IMR-90 (cell line): Measurements from ENCODE around the gene TRIML2. TPM values are rescaled to one million over a fixed set of nuclear protein-coding genes. Genes with fewer than 3 reads are reported as not detected.

ENCODE experiments used
- ATAC-seq: fragments of 200-7000 bp; cut with Tn5 transposase; 2 replicates; pipeline ENCODE4 v1.9.1; 2020; ENCODE audit warnings: low read depth, mild to moderate bottlenecking, moderate library complexity
- BruUV-seq: library from RNA; stranded (reverse); fragments of 400-500 nt; replicated peaks from 2 replicates; lab custom pipeline; 2021; lab: Mats Ljungman, UMichigan
- CTCF ChIA-PET: fragments of 300-600 bp; formaldehyde crosslinking; extraction: SDS; loops from one replicate; lab custom pipeline; 2021; ENCODE audit warnings: antibody characterized with exemption; lab: Yijun Ruan, JAX
- POLR2A ChIA-PET: fragments of 300-600 bp; sonication (Branson Sonifier 250); formaldehyde crosslinking; loops from one replicate; lab custom pipeline; 2022; ENCODE audit warnings: antibody characterized with exemption; ENCODE audit not compliant: unreplicated experiment; lab: Charles Lee
- DNase-seq: peaks from one replicate; pipeline ENCODE4 v3.0.0; 2013
- H2AFZ ChIP-seq: replicated peaks from 2 replicates; pipeline ENCODE3; 2013; ENCODE audit warnings: low read length, mild to moderate bottlenecking; ENCODE audit not compliant: poor library complexity
- H2AK5ac ChIP-seq: 2 replicates; pipeline ENCODE4 v1.6.1; 2013; ENCODE audit warnings: low read depth, low read length, inconsistent platforms
- H2AK9ac ChIP-seq: replicated peaks from 2 replicates; pipeline ENCODE3; 2013; ENCODE audit warnings: mild to moderate bottlenecking, low read depth, low read length, moderate library complexity; ENCODE audit not compliant: poor library complexity
- H2BK120ac ChIP-seq: 2 replicates; pipeline ENCODE4 v1.6.1; 2013; ENCODE audit warnings: low read depth, low read length, inconsistent platforms
- H2BK15ac ChIP-seq: 3 replicates; pipeline ENCODE4 v1.6.1; 2013; ENCODE audit warnings: low read depth, low read length, inconsistent platforms
- H2BK20ac ChIP-seq: 2 replicates; pipeline ENCODE4 v1.6.1; 2013; ENCODE audit warnings: low read depth, mild to moderate bottlenecking, inconsistent platforms, low read length, moderate library complexity
- H2BK5ac ChIP-seq: 2 replicates; pipeline ENCODE4 v1.6.1; 2013; ENCODE audit warnings: mild to moderate bottlenecking, low read depth, low read length, inconsistent platforms; ENCODE audit not compliant: poor library complexity, severe bottlenecking
- H3K14ac ChIP-seq: replicated peaks from 2 replicates; pipeline ENCODE4 v1.6.1; 2013; ENCODE audit warnings: low read depth, low read length, inconsistent platforms
- H3K18ac ChIP-seq: 2 replicates; pipeline ENCODE4 v1.6.1; 2013; ENCODE audit warnings: low read depth, low read length, control low read depth
- H3K23ac ChIP-seq: 2 replicates; pipeline ENCODE4 v1.6.1; 2013; ENCODE audit warnings: low read depth, low read length, inconsistent platforms
- H3K27ac ChIP-seq: 2 replicates; pipeline ENCODE4 v1.5.1; 2013; ENCODE audit warnings: mild to moderate bottlenecking, control low read depth, low read length; ENCODE audit not compliant: insufficient read depth
- H3K27me3 ChIP-seq: 2 replicates; pipeline ENCODE4 v1.6.1; 2013; ENCODE audit warnings: low read length; ENCODE audit not compliant: control insufficient read depth, insufficient read depth
- H3K36me3 ChIP-seq: 2 replicates; pipeline ENCODE4 v1.6.1; 2013; ENCODE audit warnings: low read length, mixed read lengths; ENCODE audit not compliant: control insufficient read depth, insufficient read depth
- H3K4ac ChIP-seq: 2 replicates; pipeline ENCODE4 v1.6.1; 2013; ENCODE audit warnings: low read depth, low read length, inconsistent platforms
- H3K4me1 ChIP-seq: 2 replicates; pipeline ENCODE4 v1.6.1; 2013; ENCODE audit warnings: low read length, mixed read lengths; ENCODE audit not compliant: control insufficient read depth, insufficient read depth
- H3K4me2 ChIP-seq: 2 replicates; pipeline ENCODE4 v1.6.1; 2013; ENCODE audit warnings: low read depth, mild to moderate bottlenecking, control low read depth, low read length, moderate library complexity
- H3K4me3 ChIP-seq: 2 replicates; pipeline ENCODE4 v1.5.1; 2013; ENCODE audit warnings: low read depth, mild to moderate bottlenecking, control low read depth, low read length, moderate library complexity; ENCODE audit not compliant: insufficient read depth
- H3K56ac ChIP-seq: 2 replicates; pipeline ENCODE4 v1.6.1; 2013; ENCODE audit warnings: low read length, inconsistent platforms; ENCODE audit not compliant: insufficient read depth; ENCODE audit errors: extremely low read depth
- H3K79me1 ChIP-seq, 2 experiments: 2 replicates each; pipeline ENCODE4 v1.6.1; 2013; ENCODE audit warnings: low read length in 2 of 2, inconsistent platforms in 1 of 2, low read depth in 1 of 2
- H3K9ac ChIP-seq: 2 replicates; pipeline ENCODE4 v1.6.1; 2013; ENCODE audit warnings: low read depth, low read length, control low read depth
- H3K9me1 ChIP-seq: 2 replicates; pipeline ENCODE4 v1.6.1; 2013; ENCODE audit warnings: low read length, inconsistent platforms; ENCODE audit not compliant: insufficient read depth
- H3K9me3 ChIP-seq: 2 replicates; pipeline ENCODE4 v1.6.1; 2013; ENCODE audit warnings: low read length; ENCODE audit not compliant: control insufficient read depth, insufficient read depth
- H4K20me1 ChIP-seq: 2 replicates; pipeline ENCODE4 v1.6.1; 2013; ENCODE audit warnings: low read length, inconsistent platforms; ENCODE audit not compliant: insufficient read depth
- H4K5ac ChIP-seq: 2 replicates; pipeline ENCODE4 v1.6.1; 2013; ENCODE audit warnings: mild to moderate bottlenecking, low read depth, low read length, control low read depth
- H4K8ac ChIP-seq, 2 experiments: 2 replicates each; pipeline ENCODE4 v1.6.1; 2013; ENCODE audit warnings: low read depth in 2 of 2, low read length in 2 of 2, control low read depth in 1 of 2, inconsistent platforms in 1 of 2
- H4K91ac ChIP-seq: 2 replicates; pipeline ENCODE4 v1.6.1; 2013; ENCODE audit warnings: low read depth, low read length, inconsistent platforms; ENCODE audit not compliant: insufficient read depth
- CEBPB ChIP-seq: IDR thresholded peaks from 2 replicates; pipeline ENCODE4 v1.6.1; 2012; ENCODE audit warnings: low read depth, low read length, improper control_type of control experiment
- CHD1 ChIP-seq: IDR thresholded peaks from 2 replicates; pipeline ENCODE4 v1.6.1; 2012; ENCODE audit warnings: low read depth, low read length, improper control_type of control experiment
- ELK1 ChIP-seq: fragments of 150-350 bp; IDR thresholded peaks from 2 replicates; pipeline ENCODE4 v1.6.1; 2016; ENCODE audit warnings: low read depth, mild to moderate bottlenecking, low read length, moderate library complexity, borderline replicate concordance
- FOS ChIP-seq: fragments of 150-350 bp; IDR thresholded peaks from 2 replicates; pipeline ENCODE4 v1.6.1; 2016; ENCODE audit warnings: low read depth, low read length
- MAFK ChIP-seq: IDR thresholded peaks from 2 replicates; pipeline ENCODE4 v1.6.1; 2012; ENCODE audit warnings: low read depth, low read length, improper control_type of control experiment
- MAZ ChIP-seq: IDR thresholded peaks from 2 replicates; pipeline ENCODE4 v1.6.1; 2012; ENCODE audit warnings: low read depth, mild to moderate bottlenecking, low read length, improper control_type of control experiment, moderate library complexity, borderline replicate concordance
- NFE2L2 ChIP-seq: fragments of 150-350 bp; IDR thresholded peaks from 2 replicates; pipeline ENCODE4 v1.6.1; 2016; ENCODE audit warnings: low read depth, mild to moderate bottlenecking, low read length
- POLR2A ChIP-seq: IDR thresholded peaks from 2 replicates; pipeline ENCODE4 v1.6.1; 2012; ENCODE audit warnings: mild to moderate bottlenecking, low read depth, low read length
- RCOR1 ChIP-seq: IDR thresholded peaks from 2 replicates; pipeline ENCODE4 v1.6.1; 2012; ENCODE audit warnings: mild to moderate bottlenecking, low read length, improper control_type of control experiment; ENCODE audit not compliant: insufficient replicate concordance
- SMC3 ChIP-seq: fragments of 150-350 bp; IDR thresholded peaks from 2 replicates; pipeline ENCODE4 v1.6.1; 2016; ENCODE audit warnings: low read depth, mild to moderate bottlenecking, antibody characterized with exemption, low read length, moderate library complexity
- USF2 ChIP-seq: fragments of 150-350 bp; IDR thresholded peaks from 2 replicates; pipeline ENCODE4 v1.6.1; 2017; ENCODE audit warnings: mild to moderate bottlenecking, antibody characterized with exemption, low read length, low read depth
- WGBS, 2 experiments: methylation state at CpG; one replicate each; pipeline versions ENCODE4 v1.1.5 to v1.1.7; 2013; ENCODE audit warnings: missing lambda C conversion rate in 2 of 2; ENCODE audit not compliant: insufficient read length in 1 of 2; ENCODE audit errors: extremely low coverage in 2 of 2; 5-methylcytosine and 5-hydroxymethylcytosine counted together
- dilution Hi-C: fragments of 300-500 bp; cut with HindIII; formaldehyde crosslinking; loops from one replicate; pipeline ENCODE4 v1.14.3; 2018; ENCODE audit warnings: low sequenced_read_pairs; ENCODE audit not compliant: unreplicated experiment
- in situ Hi-C: fragments of 300-500 bp; cut with MboI; formaldehyde crosslinking; loops from 3 replicates; pipeline ENCODE4 v1.14.3; 2019; ENCODE audit warnings: low sequenced_read_pairs, inconsistent platforms, mixed read lengths
- intact Hi-C: fragments of 100-400 bp; cut with micrococcal nuclease; formaldehyde crosslinking; loops from 2 replicates; pipeline ENCODE4 v1.10.0; 2022
- polyA plus RNA-seq, 3 experiments: library from polyadenylated mRNA; depleted of rRNA; stranded (reverse); fragments of >200 nt; gene quantifications; 2 replicates each; pipeline ENCODE4 v1.2.3, GENCODE V29; 2012; ENCODE audit warnings: low replicate concordance in 1 of 3
- total RNA-seq: library from RNA; depleted of rRNA; stranded (reverse); fragments of >200 nt; gene quantifications from 2 replicates; pipeline ENCODE4 v1.2.3, GENCODE V29; 2012

The TRIML2 gene
- total and polyA plus RNA-seq, 2 of the 4 experiments (the other 2 are of a cell fraction) = 0.18 to 0.21 TPM

- Histone ChIP-seq H3K4me2 (no peak overlapping the region), H2AK9ac (no peak overlapping the region), H3K27me3 (no peaks in the 10 kb centered on the region), H3K36me3 (no peaks in the 10 kb centered on the region), H2AFZ (no peak overlapping the region), H2BK15ac (peak overlapping the region; percentile 44; the same call in 1 of the 3 replicates), H2AK5ac (peak overlapping the region; percentile 28; the same call in 1 of the 2 replicates), H3K14ac (no peak overlapping the region; the same call in 1 of the 2 replicates), H4K8ac (peak overlapping the region in 1 of 2 experiments; percentile 53; a peak in 1 of 4 replicates), H3K4me3 (no peak overlapping the region), H2BK5ac (no peak overlapping the region), H3K23ac (no peak overlapping the region), H3K18ac (no peak overlapping the region), H3K56ac (no peak overlapping the region), H4K5ac (no peak overlapping the region), H3K27ac (no peak overlapping the region), H3K4me1 (no peaks in the 10 kb centered on the region), H3K9me1 (peaks cover 4% of the 10 kb centered on the region; the same call in 1 of the 2 replicates), H3K4ac (no peak overlapping the region; the same call in none of the 2 replicates), H3K9me3 (no peaks in the 10 kb centered on the region), H3K79me1 (no peaks in the 10 kb centered on the region), H2BK20ac (peak overlapping the region; percentile 69), H2BK120ac (peak overlapping the region; percentile 80), H3K9ac (no peak overlapping the region), H4K20me1 (no peaks in the 10 kb centered on the region), H4K91ac (peak overlapping the region; percentile 58; the same call in 1 of the 2 replicates)
- ChIA-PET POLR2A (no interaction called here), CTCF (no interaction called here)
- 88% methylated on average over 1 of the region's 3 CpGs; no CpG with 5 or more reads in 1 of the 2 experiments for WGBS, 2 experiments
- dilution Hi-C loops (no loop called here), intact Hi-C loops (no loop called here), in situ Hi-C loops (no loop called here)
- DNase-seq (peak; percentile 20), ATAC-seq (peak; percentile 56)
- TF ChIP-seq USF2 = no peak
- no peak for TF ChIP-seq RCOR1
- no peak for TF ChIP-seq FOS
- TF ChIP-seq SMC3 = no peak
- no peak for TF ChIP-seq MAZ
- TF ChIP-seq ELK1 = no peak
- no peak for TF ChIP-seq NFE2L2
- TF ChIP-seq POLR2A = no peak
- TF ChIP-seq MAFK = no peak
- no peak for TF ChIP-seq CEBPB
- no peak for TF ChIP-seq CHD1
- no TSS peak for BruUV-seq
These were observed 16.6 kb downstream of the TRIML2 start for GRCh38 chr4:188092824-188093223.
